ENCODE data around the gene MMRN2. TPM values are rescaled to one million over a fixed set of nuclear protein-coding genes. Genes with fewer than 3 reads are reported as not detected.
"Not testable (repeated sequence)": the region's sequence is repeated elsewhere in the genome, so short reads cannot be mapped to it uniquely, and the experiment has no call there.

The MMRN2 gene
- polyA plus RNA-seq, 1 of the 3 experiments (the other 2 are of a cell fraction): 0.05 TPM

DNA sequence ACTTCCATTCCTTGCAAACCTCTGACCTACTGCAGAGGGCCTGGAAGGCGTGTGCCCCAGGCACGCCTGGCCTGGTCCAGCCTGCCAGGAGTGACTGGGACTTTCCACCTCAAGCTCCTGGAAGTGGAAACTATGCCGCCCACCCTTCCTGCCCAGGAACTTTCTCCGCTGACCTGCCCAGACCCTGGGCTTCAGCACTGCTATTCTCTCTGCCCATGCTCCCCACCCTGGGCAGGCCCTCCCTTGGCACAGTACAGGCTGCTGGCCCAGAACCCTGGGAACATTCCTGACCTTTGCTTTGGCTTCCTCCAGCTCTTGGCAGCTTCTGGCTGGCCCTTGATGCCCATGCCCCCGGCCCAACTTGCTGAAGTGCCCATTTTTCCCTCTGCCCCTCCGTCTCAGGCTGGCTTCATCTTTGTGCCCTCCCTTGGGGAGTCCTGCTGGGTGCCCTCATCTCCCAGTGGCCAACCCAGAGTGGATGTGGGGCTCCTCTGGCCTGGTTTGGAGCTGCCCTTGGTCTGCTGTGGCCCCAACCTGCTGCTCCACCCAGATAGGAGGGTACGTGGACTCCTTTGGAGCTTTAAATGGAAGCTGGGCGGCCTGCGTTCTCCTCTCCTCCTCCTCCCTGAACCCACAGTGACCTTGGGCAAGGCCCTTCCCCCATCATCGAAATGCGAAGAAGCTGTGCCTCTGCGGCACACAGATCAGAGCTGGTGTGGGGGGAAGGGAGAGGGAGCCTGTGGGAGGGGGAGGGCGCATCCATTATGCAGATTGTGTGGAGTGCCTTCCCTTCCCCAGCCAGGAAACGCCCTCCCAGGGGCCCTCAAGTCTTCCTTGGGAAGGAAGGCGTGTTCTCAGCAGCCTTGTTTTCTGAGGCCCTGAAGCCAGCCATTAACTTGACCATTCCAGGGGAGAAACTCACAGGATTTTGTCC lies 3.4 kb downstream of the MMRN2 start:
- no peak overlapping the region for H3K4me2 ChIP-seq
- H3K36me3 ChIP-seq (replicated peaks in 1 of 2; ENCODE audit: control insufficient read depth in 1 of 2, insufficient read depth in 2 of 2, low read length in 1 of 2): no peaks in the 10 kb centered on the region
- no peaks in the 10 kb centered on the region for H3K9me2 ChIP-seq
- H3K79me2 ChIP-seq (ENCODE audit: insufficient read depth): no peaks in the 10 kb centered on the region
- H3K9ac ChIP-seq: no peak overlapping the region
- H3K4me3 ChIP-seq (ENCODE audit: low read depth in 2 of 2, low read length in 1 of 2): no peak overlapping the region
- no peak overlapping the region for H2AFZ ChIP-seq (ENCODE audit: low read depth)
- no peaks in the 10 kb centered on the region for H3K9me3 ChIP-seq
- no peak for TF ChIP-seq FOXJ3 (CRISPR knock-in tag; IDR thresholded peaks at IDR 0.05)
- no peak for TF ChIP-seq FOXM1 (IDR thresholded peaks at IDR 0.05; ENCODE audit: low read depth)
- TF ChIP-seq NRF1 (IDR thresholded peaks at IDR 0.05; ENCODE audit: low read depth, low read length): no peak
- TF ChIP-seq NFIC (IDR thresholded peaks at IDR 0.05; ENCODE audit: borderline replicate concordance): no peak
- TF ChIP-seq, protein P1, sequence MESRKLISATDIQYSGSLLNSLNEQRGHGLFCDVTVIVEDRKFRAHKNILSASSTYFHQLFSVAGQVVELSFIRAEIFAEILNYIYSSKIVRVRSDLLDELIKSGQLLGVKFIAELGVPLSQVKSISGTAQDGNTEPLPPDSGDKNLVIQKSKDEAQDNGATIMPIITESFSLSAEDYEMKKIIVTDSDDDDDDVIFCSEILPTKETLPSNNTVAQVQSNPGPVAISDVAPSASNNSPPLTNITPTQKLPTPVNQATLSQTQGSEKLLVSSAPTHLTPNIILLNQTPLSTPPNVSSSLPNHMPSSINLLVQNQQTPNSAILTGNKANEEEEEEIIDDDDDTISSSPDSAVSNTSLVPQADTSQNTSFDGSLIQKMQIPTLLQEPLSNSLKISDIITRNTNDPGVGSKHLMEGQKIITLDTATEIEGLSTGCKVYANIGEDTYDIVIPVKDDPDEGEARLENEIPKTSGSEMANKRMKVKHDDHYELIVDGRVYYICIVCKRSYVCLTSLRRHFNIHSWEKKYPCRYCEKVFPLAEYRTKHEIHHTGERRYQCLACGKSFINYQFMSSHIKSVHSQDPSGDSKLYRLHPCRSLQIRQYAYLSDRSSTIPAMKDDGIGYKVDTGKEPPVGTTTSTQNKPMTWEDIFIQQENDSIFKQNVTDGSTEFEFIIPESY (IDR thresholded peaks at IDR 0.05; ENCODE audit: borderline replicate concordance, low read depth): no peak
- TF ChIP-seq POLR2AphosphoS5 (IDR thresholded peaks at IDR 0.05; ENCODE audit: low read depth, low read length): no peak
- H3K27ac ChIP-seq (ENCODE audit: low read depth in 2 of 2, low read length in 1 of 2): no peak overlapping the region
- no peaks in the 10 kb centered on the region for H3K27me3 ChIP-seq (ENCODE audit: insufficient read depth)
- H3F3A ChIP-seq (replicated peaks; ENCODE audit: insufficient read depth): no peaks in the 10 kb centered on the region
- DNase-seq: no peak
- WGBS (ENCODE audit: low lambda C conversion rate): 82% methylated on average over 9 of the region's 15 CpGs
- ChIA-PET POLR2A (no interaction called here), CTCF (interaction anchor here (1.2 to 2.6 kb wide), 4 partner anchors 8 to 15 kb away, joined by 3 to 9 read pairs (median 4); no protein-coding TSS in a partner anchor)
- H3K4me1 ChIP-seq (ENCODE audit: control insufficient read depth in 1 of 2, insufficient read depth in 2 of 2, low read depth in 1 of 2, low read length in 1 of 2): peaks cover 3 to 6% of the 10 kb centered on the region in 2 experiments; a peak in 2 of 4 replicates
- H4K20me1 ChIP-seq (ENCODE audit: insufficient read depth): no peaks in the 10 kb centered on the region

DNA sequence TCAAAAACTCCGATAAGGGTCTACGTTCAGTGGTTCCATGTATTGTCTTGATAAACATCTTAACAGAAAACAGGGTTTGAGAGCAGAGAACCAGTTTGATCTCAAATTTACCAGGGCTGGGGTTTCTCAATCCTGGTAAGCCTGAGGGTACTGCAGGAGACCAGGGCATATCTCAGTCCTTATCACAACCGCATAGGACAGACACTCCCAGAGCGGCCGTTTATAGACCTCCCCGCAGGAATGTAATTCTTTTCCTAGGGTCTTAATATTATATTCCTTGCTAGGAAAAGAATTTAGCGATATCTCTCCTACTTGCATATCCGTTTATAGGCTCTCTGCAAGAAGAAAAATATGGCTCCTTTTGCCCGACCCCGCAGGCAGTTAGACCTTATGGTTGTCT lies 4.7 kb downstream of the MMRN2 start:
- DNase-seq; H3K9ac ChIP-seq; H3K4me3 ChIP-seq (ENCODE audit: low read depth in 2 of 2, low read length in 1 of 2); H3K4me1 ChIP-seq (ENCODE audit: control insufficient read depth in 1 of 2, insufficient read depth in 2 of 2, low read depth in 1 of 2, low read length in 1 of 2); POLR2A ChIA-PET; H3F3A ChIP-seq (replicated peaks; ENCODE audit: insufficient read depth); H3K27me3 ChIP-seq (ENCODE audit: insufficient read depth); H3K9me3 ChIP-seq; H3K9me2 ChIP-seq; H3K4me2 ChIP-seq; H3K79me2 ChIP-seq (ENCODE audit: insufficient read depth); H3K27ac ChIP-seq (ENCODE audit: low read depth in 2 of 2, low read length in 1 of 2); H2AFZ ChIP-seq (ENCODE audit: low read depth); H3K36me3 ChIP-seq (replicated peaks in 1 of 2; ENCODE audit: control insufficient read depth in 1 of 2, insufficient read depth in 2 of 2, low read length in 1 of 2); H4K20me1 ChIP-seq (ENCODE audit: insufficient read depth): not testable (repeated sequence)
- 62% methylated on average over 10 of the region's 10 CpGs for WGBS (ENCODE audit: low lambda C conversion rate)
- CTCF ChIA-PET: interaction anchor here (1.7 kb wide), 1 partner anchor 14 kb away, joined by 3 read pairs; no protein-coding TSS in a partner anchor

DNA sequence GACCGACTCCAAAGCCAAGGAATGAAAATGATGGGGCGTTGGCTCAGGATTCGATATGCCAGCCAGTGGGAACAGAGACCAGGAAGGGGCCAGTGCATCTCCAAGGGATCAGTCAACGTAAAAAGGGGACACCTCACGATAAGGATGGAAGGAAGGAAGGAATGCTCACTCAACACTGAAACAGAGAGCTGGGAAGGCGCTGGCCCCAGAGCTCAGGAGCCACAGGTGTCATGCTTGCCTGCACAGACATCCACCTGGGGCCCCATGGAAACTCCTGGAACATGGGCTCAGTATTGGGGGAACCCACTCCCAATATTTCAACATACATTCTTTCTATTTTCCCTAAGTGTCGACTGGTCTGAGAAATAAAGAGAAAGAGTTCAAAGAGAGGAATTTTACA lies 5.3 kb downstream of the MMRN2 start:
- no peaks in the 10 kb centered on the region for H3F3A ChIP-seq (replicated peaks; ENCODE audit: insufficient read depth)
- H3K27ac ChIP-seq (ENCODE audit: low read depth in 2 of 2, low read length in 1 of 2): no peak overlapping the region
- H3K4me3 ChIP-seq (ENCODE audit: low read depth in 2 of 2, low read length in 1 of 2): no peak overlapping the region
- no peaks in the 10 kb centered on the region for H4K20me1 ChIP-seq (ENCODE audit: insufficient read depth)
- no peaks in the 10 kb centered on the region for H3K36me3 ChIP-seq (replicated peaks in 1 of 2; ENCODE audit: control insufficient read depth in 1 of 2, insufficient read depth in 2 of 2, low read length in 1 of 2)
- H3K9me2 ChIP-seq: no peaks in the 10 kb centered on the region
- no peak overlapping the region for H2AFZ ChIP-seq (ENCODE audit: low read depth)
- DNase-seq: no peak
- H3K9ac ChIP-seq: no peak overlapping the region
- POLR2A ChIA-PET: no interaction called here
- H3K79me2 ChIP-seq (ENCODE audit: insufficient read depth): no peaks in the 10 kb centered on the region
- H3K27me3 ChIP-seq (ENCODE audit: insufficient read depth): no peaks in the 10 kb centered on the region
- no peaks in the 10 kb centered on the region for H3K9me3 ChIP-seq
- WGBS (ENCODE audit: low lambda C conversion rate): 75% methylated on average over 7 of the region's 7 CpGs
- H3K4me2 ChIP-seq: no peak overlapping the region
- H3K4me1 ChIP-seq (ENCODE audit: control insufficient read depth in 1 of 2, insufficient read depth in 2 of 2, low read depth in 1 of 2, low read length in 1 of 2): peaks cover 0 to 6% of the 10 kb centered on the region in 2 experiments; a peak in 1 of 4 replicates
- CTCF ChIA-PET: interaction anchor here (1.7 kb wide), 1 partner anchor 15 kb away, joined by 3 read pairs; no protein-coding TSS in a partner anchor
- TF ChIP-seq TAF1 (IDR thresholded peaks at IDR 0.05; ENCODE audit: borderline replicate concordance, low read depth, low read length): no peak
- TF ChIP-seq EP300 (IDR thresholded peaks at IDR 0.05; ENCODE audit: borderline replicate concordance in 1 of 2, low read depth in 1 of 2, low read length in 1 of 2): no peak
- TF ChIP-seq TEAD4 (IDR thresholded peaks at IDR 0.05; ENCODE audit: borderline replicate concordance, insufficient read depth): no peak
- TF ChIP-seq TCF12 (IDR thresholded peaks at IDR 0.05): no peak
- no peak for TF ChIP-seq YY1 (IDR thresholded peaks at IDR 0.05; ENCODE audit: low read depth)
- TF ChIP-seq, protein P2, sequence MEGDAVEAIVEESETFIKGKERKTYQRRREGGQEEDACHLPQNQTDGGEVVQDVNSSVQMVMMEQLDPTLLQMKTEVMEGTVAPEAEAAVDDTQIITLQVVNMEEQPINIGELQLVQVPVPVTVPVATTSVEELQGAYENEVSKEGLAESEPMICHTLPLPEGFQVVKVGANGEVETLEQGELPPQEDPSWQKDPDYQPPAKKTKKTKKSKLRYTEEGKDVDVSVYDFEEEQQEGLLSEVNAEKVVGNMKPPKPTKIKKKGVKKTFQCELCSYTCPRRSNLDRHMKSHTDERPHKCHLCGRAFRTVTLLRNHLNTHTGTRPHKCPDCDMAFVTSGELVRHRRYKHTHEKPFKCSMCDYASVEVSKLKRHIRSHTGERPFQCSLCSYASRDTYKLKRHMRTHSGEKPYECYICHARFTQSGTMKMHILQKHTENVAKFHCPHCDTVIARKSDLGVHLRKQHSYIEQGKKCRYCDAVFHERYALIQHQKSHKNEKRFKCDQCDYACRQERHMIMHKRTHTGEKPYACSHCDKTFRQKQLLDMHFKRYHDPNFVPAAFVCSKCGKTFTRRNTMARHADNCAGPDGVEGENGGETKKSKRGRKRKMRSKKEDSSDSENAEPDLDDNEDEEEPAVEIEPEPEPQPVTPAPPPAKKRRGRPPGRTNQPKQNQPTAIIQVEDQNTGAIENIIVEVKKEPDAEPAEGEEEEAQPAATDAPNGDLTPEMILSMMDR (IDR thresholded peaks at IDR 0.05): no peak
- TF ChIP-seq SMC3 (IDR thresholded peaks at IDR 0.05; ENCODE audit: low read depth, low read length): no peak
- no peak for TF ChIP-seq NFIC (IDR thresholded peaks at IDR 0.05; ENCODE audit: borderline replicate concordance)
- no peak for TF ChIP-seq RXRA (IDR thresholded peaks at IDR 0.05; ENCODE audit: borderline replicate concordance, low read depth)
- no peak for TF ChIP-seq FOXM1 (IDR thresholded peaks at IDR 0.05; ENCODE audit: low read depth)
- no peak for TF ChIP-seq MEF2A (IDR thresholded peaks at IDR 0.05; ENCODE audit: borderline replicate concordance, low read depth)
- TF ChIP-seq, protein P3, sequence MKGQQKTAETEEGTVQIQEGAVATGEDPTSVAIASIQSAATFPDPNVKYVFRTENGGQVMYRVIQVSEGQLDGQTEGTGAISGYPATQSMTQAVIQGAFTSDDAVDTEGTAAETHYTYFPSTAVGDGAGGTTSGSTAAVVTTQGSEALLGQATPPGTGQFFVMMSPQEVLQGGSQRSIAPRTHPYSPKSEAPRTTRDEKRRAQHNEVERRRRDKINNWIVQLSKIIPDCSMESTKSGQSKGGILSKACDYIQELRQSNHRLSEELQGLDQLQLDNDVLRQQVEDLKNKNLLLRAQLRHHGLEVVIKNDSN (IDR thresholded peaks at IDR 0.05; ENCODE audit: borderline replicate concordance, low read depth): no peak
- TF ChIP-seq SIN3A (IDR thresholded peaks at IDR 0.05; ENCODE audit: borderline replicate concordance, low read depth, low read length): no peak
